HAP-1 (cell line): ENCODE measurements around the gene SERPINB8.
A peak's percentile ranks its signal among the peaks of the same experiment; 100 is the strongest.
"Not testable (repeated sequence)": the region's sequence is repeated elsewhere in the genome, so short reads cannot be mapped to it uniquely, and the experiment has no call there.

ENCODE experiments used
- DNase-seq, 2 experiments: peaks; one replicate each; pipeline ENCODE4 v3.0.0-alpha.2; 2016 to 2020; ENCODE audit warnings: low spot score in 2 of 2
- H3K27me3 ChIP-seq: fragments of 250-450 bp; sonication (Bioruptor Pico); 2 replicates; pipeline ENCODE4 v1.5.1; 2020; ENCODE audit warnings: low read depth, mild to moderate bottlenecking, moderate library complexity
- H3K36me3 ChIP-seq: fragments of 250-450 bp; sonication (Bioruptor Pico); replicated peaks from 2 replicates; pipeline ENCODE4 v1.5.1; 2020; ENCODE audit warnings: mild to moderate bottlenecking
- H3K4me1 ChIP-seq: fragments of 250-450 bp; sonication (Bioruptor Pico); 2 replicates; pipeline ENCODE4 v1.5.1; 2020; ENCODE audit warnings: mild to moderate bottlenecking
- H3K4me3 ChIP-seq: fragments of 250-450 bp; sonication (Bioruptor Pico); 2 replicates; pipeline ENCODE4 v1.5.1; 2020; ENCODE audit warnings: mild to moderate bottlenecking, moderate library complexity
- H3K9me3 ChIP-seq: fragments of 250-450 bp; sonication (Bioruptor Pico); 2 replicates; pipeline ENCODE4 v1.5.1; 2020; ENCODE audit warnings: mild to moderate bottlenecking, moderate library complexity
- in situ Hi-C: fragments of 300-500 bp; cut with MboI; formaldehyde crosslinking; loops from 3 replicates; pipeline ENCODE4 v1.14.3; 2020; ENCODE audit warnings: low sequenced_read_pairs, inconsistent platforms, mixed read lengths

The SERPINB8 gene

DNA sequence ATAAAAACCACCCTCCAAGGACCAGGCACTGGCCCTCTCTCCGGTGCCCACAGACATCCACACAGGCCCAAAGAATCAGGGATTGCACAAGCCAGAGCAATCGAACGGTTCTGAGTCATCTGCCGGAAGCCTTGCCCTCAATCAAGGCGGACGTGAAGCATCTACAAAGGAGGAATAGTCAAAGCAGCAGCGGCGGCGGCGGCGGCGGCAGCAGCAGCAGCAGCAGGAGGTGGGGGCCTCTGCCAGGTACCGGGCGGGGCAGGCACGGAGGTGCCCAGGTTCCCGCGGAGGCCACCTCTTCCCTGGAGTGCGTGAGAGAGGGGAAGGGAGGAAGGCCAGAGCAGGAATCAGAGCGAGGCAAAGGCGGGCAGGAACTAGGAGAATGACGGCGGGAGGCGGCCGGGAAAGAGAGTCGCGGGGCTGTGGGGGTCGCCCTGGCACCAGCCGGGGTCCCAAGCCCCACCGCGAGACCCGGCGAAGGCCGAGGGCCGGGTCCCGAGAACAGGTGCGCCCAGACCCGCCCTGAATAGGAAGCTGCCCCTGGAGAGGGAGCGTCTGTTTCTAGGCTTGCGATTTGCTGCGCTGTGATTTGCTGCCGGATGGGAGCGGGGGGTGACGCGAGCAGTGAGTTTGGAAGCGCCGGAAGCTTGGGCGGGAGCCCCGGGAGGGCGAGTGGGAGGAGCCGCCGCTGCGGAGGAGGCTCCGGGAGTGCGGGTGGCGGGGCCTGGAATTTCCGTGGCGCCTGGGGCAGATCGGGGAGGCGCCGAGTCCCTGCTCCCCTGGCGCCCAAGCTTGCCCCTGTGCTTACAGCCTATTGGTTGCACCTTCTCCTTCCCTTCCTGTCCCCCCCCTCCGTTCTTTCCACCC, at the start of gene SERPINB8:
TSS of gene SERPINB8 (plus strand) at position 140 of the 867 bp plus-strand sequence. CDS start 8,228 bp downstream, outside the sequence.
- Histone ChIP-seq H3K4me1 (peaks cover 4% of the 10 kb centered on the region), H3K9me3 (no peaks in the 10 kb centered on the region), H3K36me3 (no peaks in the 10 kb centered on the region), H3K4me3 (peak within 1 kb of the TSS; percentile 66), H3K27me3 (no peaks in the 10 kb centered on the region)
- DNase-seq, result peak; percentile 88 to 93
- in situ Hi-C loops, result no loop called here

- Histone ChIP-seq H3K9me3 (no peaks in the 10 kb centered on the region; the same call in 1 of the 2 replicates), H3K4me1 (no peaks in the 10 kb centered on the region), H3K36me3 (no peaks in the 10 kb centered on the region), H3K27me3 (no peaks in the 10 kb centered on the region), H3K4me3 (no peak overlapping the region)
- in situ Hi-C loops, result no loop called here
- no peak for DNase-seq
Measured at GRCh38 chr18:63922049-63922448, 47.8 kb upstream of the SERPINB8 start.

GRCh38 chr18:63924551-63924950, 45.3 kb upstream of the SERPINB8 start:
- no peak overlapping the region for H3K4me3 ChIP-seq
- H3K36me3 ChIP-seq, result no peaks in the 10 kb centered on the region
- in situ Hi-C loops, result no loop called here
- DNase-seq, result no peak
- no peaks in the 10 kb centered on the region for H3K9me3 ChIP-seq
- no peaks in the 10 kb centered on the region for H3K4me1 ChIP-seq
- no peaks in the 10 kb centered on the region for H3K27me3 ChIP-seq

DNA sequence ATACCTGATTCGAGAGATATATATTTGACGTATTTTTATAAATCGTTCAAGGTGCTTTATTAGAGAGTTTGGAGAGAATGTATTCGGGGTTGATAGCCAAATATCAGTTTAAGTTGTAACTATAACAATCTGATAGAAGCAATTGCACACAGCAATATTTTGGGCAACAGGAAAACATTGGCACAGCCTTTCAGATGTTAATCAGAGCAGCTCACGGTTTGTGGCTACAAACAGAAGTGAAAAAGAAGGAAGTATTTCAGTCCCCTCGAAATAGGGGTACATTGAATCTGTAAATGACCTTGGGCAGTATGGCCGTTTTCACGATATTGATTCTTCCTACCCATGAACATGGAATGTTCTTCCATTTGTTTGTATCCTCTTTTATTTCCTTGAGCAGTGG, 41.5 kb upstream of the SERPINB8 start:
- no peaks in the 10 kb centered on the region for H3K36me3 ChIP-seq
- no peak for DNase-seq
- H3K9me3 ChIP-seq, result no peaks in the 10 kb centered on the region
- in situ Hi-C loops, result no loop called here
- H3K4me1 ChIP-seq, result no peaks in the 10 kb centered on the region
- 0 out of 2 replicates have a peak, but pooled peaks cover 3% of the 10 kb centered on the region for H3K27me3 ChIP-seq
- H3K4me3 ChIP-seq, result no peak overlapping the region

DNA sequence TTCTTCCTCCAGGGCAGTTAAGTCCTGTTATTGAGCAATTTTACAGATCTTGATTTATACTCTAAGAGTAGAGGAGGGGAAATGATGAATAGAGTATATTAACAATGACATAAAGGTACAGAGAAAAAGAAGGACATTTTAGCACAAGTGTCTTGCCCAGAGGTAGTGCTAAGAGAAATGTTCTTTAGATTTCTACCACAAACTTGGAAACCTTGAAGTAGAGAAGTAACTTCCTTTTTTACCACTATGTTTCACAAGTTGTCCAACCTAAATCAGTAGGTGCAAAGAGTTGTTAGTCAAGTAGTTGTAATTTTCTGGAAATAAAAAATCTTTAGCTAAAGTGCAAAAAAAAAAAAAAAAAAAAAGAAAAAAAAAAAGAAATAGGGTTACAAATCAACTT, 40.5 kb upstream of the SERPINB8 start:
- H3K27me3 ChIP-seq, H3K36me3 ChIP-seq, H3K4me1 ChIP-seq, DNase-seq, in situ Hi-C loops, H3K4me3 ChIP-seq, H3K9me3 ChIP-seq: not testable (repeated sequence)

- Histone ChIP-seq H3K4me3 (no peak overlapping the region), H3K36me3 (no peaks in the 10 kb centered on the region), H3K9me3 (no peaks in the 10 kb centered on the region), H3K4me1 (peaks cover 2% of the 10 kb centered on the region), H3K27me3 (0 out of 2 replicates have a peak, but pooled peaks cover 3% of the 10 kb centered on the region)
- in situ Hi-C loops, result no loop called here
- DNase-seq, result no peak
Measured at GRCh38 chr18:63930773-63931354, 39.0 kb upstream of the SERPINB8 start.

- peak; percentile 80 to 89 for DNase-seq
- Histone ChIP-seq H3K36me3 (no peaks in the 10 kb centered on the region), H3K9me3 (no peaks in the 10 kb centered on the region), H3K27me3 (0 out of 2 replicates have a peak, but pooled peaks cover 3% of the 10 kb centered on the region), H3K4me3 (peak overlapping the region; percentile 34), H3K4me1 (peaks cover 4% of the 10 kb centered on the region)
- in situ Hi-C loops, result no loop called here
Measured at GRCh38 chr18:63936156-63936931, 33.5 kb upstream of the SERPINB8 start.

DNA sequence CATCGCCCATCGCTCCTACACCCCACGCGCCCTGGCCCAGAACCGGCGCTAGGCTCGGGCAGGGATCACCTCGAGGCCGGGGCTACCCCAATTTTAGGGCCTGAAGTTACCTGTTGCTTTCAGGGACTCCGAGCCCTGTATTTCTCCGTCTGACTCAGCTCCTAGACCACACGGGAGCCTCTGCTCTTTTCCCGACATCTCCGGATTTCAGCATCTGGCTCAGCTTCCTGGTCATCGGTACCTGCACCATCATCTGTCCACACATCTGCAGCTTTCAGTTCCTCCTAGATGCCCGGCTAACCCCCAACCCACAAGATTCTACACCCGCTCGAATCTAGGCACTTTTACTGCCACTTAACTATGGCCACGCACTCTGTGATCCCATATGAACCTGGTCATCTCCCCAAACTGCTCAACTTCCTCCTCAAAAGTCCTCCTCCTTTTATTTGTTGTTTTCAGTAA, 32.9 kb upstream of the SERPINB8 start:
- DNase-seq, result no peak
- Histone ChIP-seq H3K4me3 (peak overlapping the region; percentile 34), H3K4me1 (peaks cover 4% of the 10 kb centered on the region), H3K9me3 (no peaks in the 10 kb centered on the region), H3K36me3 (no peaks in the 10 kb centered on the region), H3K27me3 (0 out of 2 replicates have a peak, but pooled peaks cover under 1% of the 10 kb centered on the region)
- in situ Hi-C loops, result no loop called here

DNA sequence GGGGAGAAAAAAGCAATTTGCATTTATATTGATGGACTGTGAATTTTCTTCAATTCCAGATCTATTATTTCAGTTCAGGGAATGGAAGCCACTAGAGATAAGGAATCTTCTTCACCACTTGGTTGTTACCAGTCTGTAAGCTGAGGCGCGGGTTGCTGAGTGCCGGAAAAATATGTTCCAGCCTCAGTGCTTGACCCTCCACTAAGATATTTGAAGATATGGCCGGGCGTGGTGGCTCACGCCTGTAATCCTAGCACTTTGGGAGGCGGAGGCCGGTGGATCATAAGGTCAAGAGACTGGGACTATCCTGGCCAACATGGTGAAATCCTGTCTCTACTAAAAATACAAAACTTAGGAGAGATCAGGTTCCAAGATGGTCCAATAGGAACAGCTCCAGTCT, 29.9 kb upstream of the SERPINB8 start:
- in situ Hi-C loops, result no loop called here
- no peak for DNase-seq
- Histone ChIP-seq H3K9me3 (no peaks in the 10 kb centered on the region), H3K27me3 (0 out of 2 replicates have a peak, but pooled peaks cover 3% of the 10 kb centered on the region), H3K4me1 (peaks cover 4% of the 10 kb centered on the region), H3K4me3 (no peak overlapping the region), H3K36me3 (no peaks in the 10 kb centered on the region)

DNA sequence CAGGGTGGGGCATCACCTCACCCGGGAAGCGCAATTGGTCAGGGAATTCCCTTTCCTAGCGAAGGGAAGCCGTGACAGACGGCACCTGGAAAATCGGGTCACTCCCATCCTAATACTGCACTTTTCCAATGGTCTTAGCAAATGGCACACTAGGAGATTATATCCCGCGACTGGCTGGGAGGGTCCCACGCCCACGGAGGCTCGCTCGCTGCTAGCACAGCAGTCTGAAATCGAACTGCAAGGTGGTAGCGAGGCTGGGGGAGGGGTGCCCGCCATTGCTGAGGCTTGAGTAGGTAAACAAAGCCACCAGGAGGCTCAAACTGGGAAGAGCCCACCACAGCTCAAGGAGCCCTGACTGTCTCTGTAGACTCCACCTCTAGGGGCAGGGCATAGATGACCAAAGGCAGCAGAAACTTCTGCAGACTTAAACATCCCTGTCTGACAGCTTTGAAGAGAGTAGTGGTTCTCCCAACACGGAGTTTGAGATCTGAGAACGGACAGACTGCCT, 29.3 kb upstream of the SERPINB8 start:
- H3K4me3 ChIP-seq, H3K4me1 ChIP-seq, H3K9me3 ChIP-seq, DNase-seq, in situ Hi-C loops, H3K27me3 ChIP-seq, H3K36me3 ChIP-seq: not testable (repeated sequence)

DNA sequence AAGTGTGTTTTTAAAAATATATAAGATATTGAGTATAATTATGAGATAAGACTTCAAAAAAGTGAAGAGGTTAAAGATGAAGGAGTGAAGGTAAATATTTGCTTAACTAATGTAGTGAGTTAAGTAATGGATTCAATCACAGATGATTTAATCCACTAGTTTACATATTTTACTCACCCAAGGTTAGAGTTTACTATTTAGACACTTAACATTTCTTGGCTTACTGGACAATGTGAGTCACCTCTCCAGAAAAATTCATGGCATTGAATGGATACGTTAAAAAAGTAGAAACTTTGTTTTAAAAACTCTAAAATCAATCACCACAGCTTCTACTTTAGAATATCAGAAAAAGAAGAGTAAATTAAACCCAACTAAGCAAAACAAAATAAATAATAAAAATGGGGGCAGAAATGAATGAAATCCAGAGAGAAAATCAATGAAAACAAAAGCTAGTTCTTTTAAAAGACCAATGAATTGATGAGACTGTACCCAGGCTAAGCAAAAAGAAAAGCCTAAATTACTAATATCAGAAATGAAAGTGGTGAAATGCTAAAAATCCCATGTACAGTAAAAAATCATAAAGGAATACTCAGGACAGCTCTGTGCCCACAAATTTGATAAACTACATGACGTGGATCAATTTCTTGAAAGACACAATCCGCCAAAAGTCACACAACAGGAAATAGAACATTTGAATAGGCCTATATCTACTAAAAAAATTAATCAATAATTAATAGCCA, 22.7 kb upstream of the SERPINB8 start:
- no peak overlapping the region for H3K4me3 ChIP-seq
- no peaks in the 10 kb centered on the region for H3K36me3 ChIP-seq
- in situ Hi-C loops, result no loop called here
- no peaks in the 10 kb centered on the region for H3K4me1 ChIP-seq
- no peaks in the 10 kb centered on the region for H3K9me3 ChIP-seq
- DNase-seq, result no peak
- 0 out of 2 replicates have a peak, but pooled peaks cover 3% of the 10 kb centered on the region for H3K27me3 ChIP-seq

GRCh38 chr18:63949068-63949737, 20.7 kb upstream of the SERPINB8 start, which contains the start of gene HMSD:
HMSD (plus strand) TSS chr18:63949301; CDS start chr18:63953456, 4,155 bp downstream.
- in situ Hi-C loops, result no loop called here
- Histone ChIP-seq H3K4me3 (peak within 1 kb of the TSS; percentile 19), H3K9me3 (no peaks in the 10 kb centered on the region), H3K4me1 (no peaks in the 10 kb centered on the region), H3K27me3 (no peaks in the 10 kb centered on the region), H3K36me3 (no peaks in the 10 kb centered on the region)
- DNase-seq, result peak; percentile 63 to 85
